ENCODE results near the gene ARPC2.

DNA sequence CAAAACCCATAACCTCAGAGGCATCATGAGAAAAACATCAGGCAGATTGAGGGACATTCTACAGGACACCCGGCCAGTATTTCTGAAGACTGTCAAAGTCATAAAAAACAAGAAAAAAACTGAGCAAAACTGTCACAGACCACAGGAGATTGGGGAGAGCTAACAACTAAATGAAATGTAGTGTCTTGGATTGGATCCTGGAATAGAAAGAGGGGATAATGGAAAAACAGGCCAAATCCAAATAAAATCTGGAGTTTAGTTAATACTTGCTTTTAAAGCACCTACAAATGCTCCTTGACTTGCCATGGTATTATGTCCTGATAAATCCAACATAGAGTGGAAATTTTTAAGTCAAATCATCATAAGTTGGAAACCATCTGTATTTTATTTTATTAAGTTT, 32.7 kb upstream of the ARPC2 start:
- no peak for TF ChIP-seq POLR2A (IDR thresholded peaks at IDR 0.05)
- TF ChIP-seq, protein P1, sequence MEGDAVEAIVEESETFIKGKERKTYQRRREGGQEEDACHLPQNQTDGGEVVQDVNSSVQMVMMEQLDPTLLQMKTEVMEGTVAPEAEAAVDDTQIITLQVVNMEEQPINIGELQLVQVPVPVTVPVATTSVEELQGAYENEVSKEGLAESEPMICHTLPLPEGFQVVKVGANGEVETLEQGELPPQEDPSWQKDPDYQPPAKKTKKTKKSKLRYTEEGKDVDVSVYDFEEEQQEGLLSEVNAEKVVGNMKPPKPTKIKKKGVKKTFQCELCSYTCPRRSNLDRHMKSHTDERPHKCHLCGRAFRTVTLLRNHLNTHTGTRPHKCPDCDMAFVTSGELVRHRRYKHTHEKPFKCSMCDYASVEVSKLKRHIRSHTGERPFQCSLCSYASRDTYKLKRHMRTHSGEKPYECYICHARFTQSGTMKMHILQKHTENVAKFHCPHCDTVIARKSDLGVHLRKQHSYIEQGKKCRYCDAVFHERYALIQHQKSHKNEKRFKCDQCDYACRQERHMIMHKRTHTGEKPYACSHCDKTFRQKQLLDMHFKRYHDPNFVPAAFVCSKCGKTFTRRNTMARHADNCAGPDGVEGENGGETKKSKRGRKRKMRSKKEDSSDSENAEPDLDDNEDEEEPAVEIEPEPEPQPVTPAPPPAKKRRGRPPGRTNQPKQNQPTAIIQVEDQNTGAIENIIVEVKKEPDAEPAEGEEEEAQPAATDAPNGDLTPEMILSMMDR (IDR thresholded peaks at IDR 0.05): no peak

All from transverse colon (tissue), 3 donors.